CD14-positive monocyte (primary cell): ENCODE data around the gene SBSN. TPM values are rescaled to one million over a fixed set of nuclear protein-coding genes. Genes with fewer than 3 reads are reported as not detected.

Experiments
- DNase-seq, 3 donors: peaks; one replicate each; pipeline ENCODE4 v3.0.0-alpha.2; 2011 to 2022
- H2AFZ ChIP-seq: 2 replicates; pipeline ENCODE4 v1.6.0; 2012; ENCODE audit warnings: mild to moderate bottlenecking, low read depth, low read length, inconsistent platforms; ENCODE audit not compliant: insufficient read depth, poor library complexity, severe bottlenecking
- H3K27ac ChIP-seq, 2 donors: 1 replicate in 1 of 2; 2 replicates in 1 of 2; pipeline ENCODE4 v1.5.1; 2012 to 2013; ENCODE audit warnings: low read length in 2 of 2, control low read depth in 1 of 2, inconsistent platforms in 1 of 2, low read depth in 1 of 2, mild to moderate bottlenecking in 1 of 2
- H3K27me3 ChIP-seq, 2 donors: one replicate each; pipeline versions ENCODE4 v1.6.0 to v1.6.1; 2011 to 2013; ENCODE audit warnings: low read length in 2 of 2; ENCODE audit not compliant: control insufficient read depth in 2 of 2, insufficient read depth in 2 of 2
- H3K36me3 ChIP-seq, 2 donors: replicated peaks in 1 of 2; 1 replicate in 1 of 2; 2 replicates in 1 of 2; pipeline versions ENCODE4 v1.5.1 to v1.6.1; 2012 to 2013; ENCODE audit warnings: low read length in 2 of 2, control low read depth in 1 of 2, inconsistent platforms in 1 of 2, mild to moderate bottlenecking in 1 of 2; ENCODE audit not compliant: insufficient read depth in 2 of 2, control insufficient read depth in 1 of 2
- H3K4me1 ChIP-seq, 2 donors: 1 replicate in 1 of 2; 2 replicates in 1 of 2; pipeline versions ENCODE4 v1.5.1 to v1.6.1; 2012 to 2013; ENCODE audit warnings: low read length in 2 of 2, control low read depth in 1 of 2, inconsistent platforms in 1 of 2, mild to moderate bottlenecking in 1 of 2, moderate library complexity in 1 of 2; ENCODE audit not compliant: insufficient read depth in 2 of 2, control insufficient read depth in 1 of 2
- H3K4me2 ChIP-seq: replicated peaks from 2 replicates; pipeline ENCODE3; 2012; ENCODE audit warnings: low read length, moderate library complexity, mild to moderate bottlenecking; ENCODE audit not compliant: poor library complexity, severe bottlenecking; ENCODE audit errors: extremely low read depth
- H3K4me3 ChIP-seq, 3 experiments: fragments of 200-600 bp in 1 of 3; sonication (generic) in 1 of 3; replicated peaks in 1 of 3; 1 replicate in 2 of 3; 2 replicates in 1 of 3; pipeline ENCODE4 v1.5.1; 2011 to 2013; ENCODE audit warnings: low read length in 3 of 3, mild to moderate bottlenecking in 3 of 3, control low read depth in 2 of 3, low read depth in 2 of 3, inconsistent platforms in 1 of 3, moderate library complexity in 1 of 3
- H3K79me2 ChIP-seq: 2 replicates; pipeline ENCODE4 v1.6.0; 2012; ENCODE audit warnings: mild to moderate bottlenecking, control low read depth, inconsistent platforms, low read length, moderate library complexity; ENCODE audit not compliant: insufficient read depth
- H3K9ac ChIP-seq: 2 replicates; pipeline ENCODE4 v1.6.0; 2017; ENCODE audit warnings: low read length, mild to moderate bottlenecking; ENCODE audit not compliant: insufficient read depth, poor library complexity, severe bottlenecking
- H3K9me3 ChIP-seq, 2 donors: replicated peaks in 1 of 2; 1 replicate in 1 of 2; 2 replicates in 1 of 2; pipeline versions ENCODE4 v1.5.1 to v1.6.1; 2012 to 2013; ENCODE audit warnings: low read length in 2 of 2, control low read depth in 1 of 2; ENCODE audit not compliant: control insufficient read depth in 1 of 2, insufficient read depth in 1 of 2
- H4K20me1 ChIP-seq: 2 replicates; pipeline ENCODE4 v1.6.0; 2012; ENCODE audit warnings: mild to moderate bottlenecking, low read length, control low read depth, moderate library complexity; ENCODE audit not compliant: insufficient read depth
- H3K27ac Mint-ChIP-seq, 7 donors: one replicate each; pipeline ENCODE4 v1.8.0; 2020; ENCODE audit warnings: mild to moderate bottlenecking in 7 of 7, mixed read lengths in 7 of 7, moderate library complexity in 6 of 7, inconsistent platforms in 2 of 7
- H3K27me3 Mint-ChIP-seq, 3 donors: one replicate each; pipeline ENCODE4 v1.8.0; 2021 to 2022; ENCODE audit warnings: low read depth in 3 of 3, mild to moderate bottlenecking in 3 of 3, mixed read lengths in 3 of 3, moderate library complexity in 3 of 3, inconsistent platforms in 1 of 3
- H3K36me3 Mint-ChIP-seq, 2 donors: one replicate each; pipeline ENCODE4 v1.8.0; 2020; ENCODE audit warnings: mixed read lengths in 2 of 2, inconsistent platforms in 1 of 2, mild to moderate bottlenecking in 1 of 2
- H3K4me1 Mint-ChIP-seq: one replicate; pipeline ENCODE4 v1.8.0; 2020; ENCODE audit warnings: mild to moderate bottlenecking, mixed read lengths
- H3K4me3 Mint-ChIP-seq, 2 donors: one replicate each; pipeline ENCODE4 v1.8.0; 2020; ENCODE audit warnings: mild to moderate bottlenecking in 2 of 2, mixed read lengths in 2 of 2, moderate library complexity in 1 of 2
- H3K9me3 Mint-ChIP-seq, 7 donors: one replicate each; pipeline ENCODE4 v1.8.0; 2020 to 2022; ENCODE audit warnings: mixed read lengths in 7 of 7, mild to moderate bottlenecking in 6 of 7, moderate library complexity in 6 of 7, inconsistent platforms in 2 of 7
- CTCF ChIP-seq: fragments of 200-600 bp; IDR thresholded peaks from one replicate; pipeline ENCODE4 v1.8.0; 2022; ENCODE audit warnings: antibody characterized with exemption, mild to moderate bottlenecking
- WGBS: methylation state at CpG from one replicate; pipeline ENCODE4 v1.1.5; 2013; ENCODE audit warnings: missing lambda C conversion rate; ENCODE audit not compliant: insufficient coverage; 5-methylcytosine and 5-hydroxymethylcytosine counted together
- intact Hi-C, 2 donors: fragments of 100-400 bp; cut with micrococcal nuclease; formaldehyde crosslinking; loops; one replicate each; pipeline versions ENCODE4 v1.15.0 to v1.15.1; 2023
- polyA plus RNA-seq, 3 donors: library from polyadenylated mRNA; depleted of rRNA in 1 of 3; unstranded in 2 of 3; stranded (reverse) in 1 of 3; fragments of 300-500 nt in 2 of 3; fragments of >200 nt in 1 of 3; fragmentation: Illumina TruSeq in 2 of 3; gene quantifications; 1 replicate in 2 of 3; 2 replicates in 1 of 3; pipeline ENCODE4 v1.2.3, GENCODE V29; 2012 to 2021

SBSN gene
- polyA plus RNA-seq, 3 donors: not detected

- Mint-ChIP-seq H3K4me1 (no peaks in the 10 kb centered on the region), H3K27me3 (peaks cover 14 to 27% (median 26%) of the 10 kb centered on the region in 3 donors), H3K36me3 (no peaks in the 10 kb centered on the region), H3K4me3 (no peak overlapping the region), H3K27ac (no peak overlapping the region), H3K9me3 (peaks cover 0 to 1% (median 0%) of the 10 kb centered on the region in 7 donors)
- Histone ChIP-seq H3K27ac (no peak overlapping the region), H3K27me3 (peaks cover 0 to 7% of the 10 kb centered on the region in 2 donors), H3K79me2 (no peaks in the 10 kb centered on the region), H2AFZ (no peak overlapping the region), H3K4me2 (no peak overlapping the region), H4K20me1 (no peaks in the 10 kb centered on the region), H3K4me3 (no peak overlapping the region), H3K9ac (no peak overlapping the region), H3K9me3 (no peaks in the 10 kb centered on the region), H3K36me3 (no peaks in the 10 kb centered on the region), H3K4me1 (no peaks in the 10 kb centered on the region)
- WGBS: 100% methylated on average over 1 of the region's 3 CpGs
- intact Hi-C loops: no loop called here
- DNase-seq: no peak
- TF ChIP-seq CTCF: no peak
These were observed 41.8 kb downstream of the SBSN start for GRCh38 chr19:35486268-35486708.

GRCh38 chr19:35484252-35485036, 43.7 kb downstream of the SBSN start:
- H2AFZ ChIP-seq: no peak overlapping the region
- H3K4me2 ChIP-seq: no peak overlapping the region
- Mint-ChIP-seq H3K36me3 (no peaks in the 10 kb centered on the region), H3K27me3 (peaks cover 11 to 21% (median 14%) of the 10 kb centered on the region in 3 donors), H3K4me3 (no peak overlapping the region), H3K9me3 (peaks cover 0 to 1% (median 0%) of the 10 kb centered on the region in 7 donors), H3K4me1 (no peaks in the 10 kb centered on the region), H3K27ac (no peak overlapping the region)
- H3K9me3 ChIP-seq: no peaks in the 10 kb centered on the region
- no peak overlapping the region for H3K27ac ChIP-seq
- 78% methylated on average over 6 of the region's 7 CpGs for WGBS
- H3K9ac ChIP-seq: no peak overlapping the region
- no peak overlapping the region for H3K4me3 ChIP-seq
- H3K27me3 ChIP-seq: peaks cover 0 to 7% of the 10 kb centered on the region in 2 donors
- intact Hi-C loops: no loop called here
- no peak for TF ChIP-seq CTCF
- no peaks in the 10 kb centered on the region for H3K4me1 ChIP-seq
- no peaks in the 10 kb centered on the region for H4K20me1 ChIP-seq
- no peaks in the 10 kb centered on the region for H3K79me2 ChIP-seq
- H3K36me3 ChIP-seq: no peaks in the 10 kb centered on the region
- DNase-seq: no peak
